HG03039 (cell line): ENCODE measurements around the gene GSAP.
A peak's percentile ranks its signal among the peaks of the same experiment; 100 is the strongest.
"Not testable (repeated sequence)": the region's sequence is repeated elsewhere in the genome, so short reads cannot be mapped to it uniquely, and the experiment has no call there.

ENCODE experiments used
- ATAC-seq: cut with Tn5 transposase; IDR thresholded peaks from one replicate; pipeline ENCODE4 v1.9.1; 2021; ENCODE audit warnings: mild to moderate bottlenecking, moderate library complexity; ENCODE audit not compliant: unreplicated experiment

GSAP gene

GRCh38 chr7:77415823-77416620, at the start of gene GSAP:
Gene GSAP (minus strand): TSS chr7:77416349. CDS start chr7:77416321, 28 bp downstream.
- peak; percentile 52 for ATAC-seq

DNA sequence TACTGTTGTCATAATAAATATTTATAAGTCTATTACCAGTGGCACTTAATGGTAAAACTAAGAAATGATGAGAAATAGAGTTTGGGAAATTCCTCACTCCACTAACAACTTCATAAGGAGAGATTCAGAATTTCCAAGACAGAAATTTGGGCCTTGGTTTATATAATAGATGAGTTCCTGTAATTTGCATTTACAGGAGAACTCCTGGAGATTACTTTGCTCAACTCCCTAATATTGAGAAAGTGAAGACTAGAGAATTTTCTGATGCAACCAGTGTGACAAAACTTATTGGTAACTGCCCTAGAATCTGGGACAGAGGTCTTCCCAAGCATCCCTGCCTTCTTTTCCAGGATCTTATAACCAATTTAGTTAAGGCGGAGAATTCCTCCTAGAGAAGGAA, 49.1 kb upstream of the GSAP start:
- ATAC-seq: no peak

DNA sequence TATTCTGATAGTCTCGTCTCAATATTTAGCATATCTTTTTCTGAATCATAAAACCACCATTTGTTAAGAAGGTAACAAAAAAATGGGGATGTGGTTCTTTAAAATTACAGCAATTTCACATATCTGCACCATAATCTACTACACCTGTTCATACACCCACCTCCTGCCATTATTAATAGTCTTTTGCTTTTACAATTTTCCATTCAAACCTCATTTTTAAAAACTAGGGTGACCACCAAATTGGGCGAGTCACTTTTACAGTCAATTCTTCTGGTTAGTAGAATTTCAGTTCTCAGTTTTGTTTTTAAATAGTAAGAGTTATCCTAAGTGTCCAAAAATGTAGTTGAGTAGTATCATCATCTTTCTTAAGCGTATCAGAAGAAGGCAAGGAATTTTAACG, 48.4 kb upstream of the GSAP start:
- ATAC-seq: peak; percentile 25

DNA sequence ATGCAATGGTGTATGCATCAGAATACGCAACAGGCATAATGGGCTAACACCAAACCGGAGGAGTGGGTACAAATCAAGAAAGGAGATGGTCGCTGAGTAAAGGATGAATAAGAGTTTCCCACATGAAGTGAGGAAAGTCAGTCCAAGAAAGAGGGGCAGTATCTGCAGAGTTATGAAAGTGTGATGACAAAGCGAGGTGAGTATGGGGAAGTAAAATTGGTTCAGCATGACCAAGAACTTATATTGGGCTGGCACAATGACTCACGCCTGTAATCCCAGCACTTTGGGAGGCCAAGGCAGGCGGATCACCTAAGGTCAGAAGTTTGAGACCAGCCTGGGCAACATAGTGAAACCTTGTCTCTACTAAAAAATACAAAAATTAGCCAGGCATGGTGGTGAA, 47.5 kb upstream of the GSAP start:
- peak; percentile 42 for ATAC-seq

GRCh38 chr7:77461842-77462241, 45.7 kb upstream of the GSAP start:
- no peak for ATAC-seq

- no peak for ATAC-seq
These were observed 45.1 kb upstream of the GSAP start for GRCh38 chr7:77461246-77461645.

- ATAC-seq: no peak
These were observed 43.9 kb upstream of the GSAP start for GRCh38 chr7:77460057-77460486.

DNA sequence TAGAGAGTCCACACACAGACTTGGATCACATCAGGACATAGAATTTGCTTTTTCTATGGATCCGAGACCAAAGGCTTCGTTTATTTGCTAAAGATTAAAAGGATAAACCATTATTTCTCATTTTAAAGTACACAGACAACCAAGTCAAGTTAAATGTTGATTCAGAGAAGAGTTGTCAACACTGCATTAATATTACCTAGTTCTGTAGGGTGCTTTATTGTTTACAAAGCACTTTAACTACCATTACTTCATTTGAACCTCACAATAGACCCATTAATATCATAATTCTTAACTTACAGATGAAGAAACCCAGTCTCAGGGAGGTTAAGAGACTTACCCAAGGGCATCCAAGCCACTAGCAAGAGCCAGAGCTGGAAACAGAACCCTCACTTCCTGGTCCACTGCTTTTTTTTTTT, 43.2 kb upstream of the GSAP start:
- no peak for ATAC-seq

DNA sequence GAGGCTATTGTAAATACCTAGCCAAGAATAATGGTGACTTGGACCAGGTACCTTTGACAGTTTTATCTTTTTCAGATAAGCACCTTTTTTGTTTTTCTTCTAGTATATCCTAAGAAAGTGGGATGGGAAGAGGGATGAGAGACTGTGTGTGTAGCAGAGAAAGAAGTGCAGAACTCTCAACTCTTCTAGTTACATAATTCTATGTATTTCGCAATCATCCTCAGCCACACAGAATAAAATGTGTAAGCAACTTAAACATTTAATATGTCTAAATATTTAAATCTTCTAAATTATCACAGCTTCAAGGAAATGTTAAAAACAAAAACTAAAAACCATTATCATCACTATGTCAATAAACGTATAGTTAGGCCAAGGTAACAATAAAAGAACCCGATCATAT, 42.6 kb upstream of the GSAP start:
- ATAC-seq: no peak

GRCh38 chr7:77457779-77458178, 41.6 kb upstream of the GSAP start:
- no peak for ATAC-seq

- ATAC-seq: no peak
These were observed 40.5 kb upstream of the GSAP start for GRCh38 chr7:77456696-77457095.

DNA sequence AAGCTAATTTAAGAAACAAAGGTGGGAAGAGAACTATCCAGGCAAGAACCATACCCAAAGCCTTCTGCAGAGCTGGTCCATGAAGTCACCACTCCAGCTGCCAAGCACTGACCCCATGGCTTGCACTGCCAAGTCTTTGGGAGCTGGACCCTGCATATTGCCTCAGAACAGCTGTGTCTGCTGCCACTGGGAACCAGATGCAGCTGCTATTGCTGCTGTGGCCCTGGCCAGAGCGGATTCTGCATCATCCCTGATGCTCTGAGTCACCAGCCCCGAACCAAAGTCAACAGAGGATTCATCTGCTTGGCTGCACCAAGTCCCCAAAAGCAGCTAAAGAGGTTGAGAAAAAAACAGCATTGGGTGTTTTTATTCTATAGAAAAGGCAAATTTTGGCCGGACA, 39.2 kb upstream of the GSAP start:
- ATAC-seq: no peak

- no peak for ATAC-seq
These were observed 38.7 kb upstream of the GSAP start for GRCh38 chr7:77454802-77455201.

- ATAC-seq: no peak
These were observed 37.4 kb upstream of the GSAP start for GRCh38 chr7:77453531-77453930.

DNA sequence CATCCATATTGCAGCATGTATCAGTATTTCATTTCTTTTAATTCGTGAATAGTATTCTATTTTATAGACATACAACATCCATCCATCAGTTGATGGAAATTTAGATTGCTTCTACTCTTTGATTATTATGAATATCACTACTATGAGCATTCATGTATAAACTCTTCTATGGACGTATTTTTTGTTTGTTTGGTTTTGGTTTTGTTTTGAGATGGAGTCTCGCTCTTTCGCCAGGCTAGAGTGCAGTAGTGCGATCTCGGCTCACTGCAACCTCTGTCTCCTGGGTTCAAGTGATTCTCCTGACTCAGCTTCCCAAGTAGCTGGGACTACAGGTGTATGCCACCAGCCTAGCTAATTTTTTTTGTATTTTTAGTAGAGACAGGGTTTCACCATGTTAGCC, 35.8 kb upstream of the GSAP start:
- not testable (repeated sequence) for ATAC-seq

DNA sequence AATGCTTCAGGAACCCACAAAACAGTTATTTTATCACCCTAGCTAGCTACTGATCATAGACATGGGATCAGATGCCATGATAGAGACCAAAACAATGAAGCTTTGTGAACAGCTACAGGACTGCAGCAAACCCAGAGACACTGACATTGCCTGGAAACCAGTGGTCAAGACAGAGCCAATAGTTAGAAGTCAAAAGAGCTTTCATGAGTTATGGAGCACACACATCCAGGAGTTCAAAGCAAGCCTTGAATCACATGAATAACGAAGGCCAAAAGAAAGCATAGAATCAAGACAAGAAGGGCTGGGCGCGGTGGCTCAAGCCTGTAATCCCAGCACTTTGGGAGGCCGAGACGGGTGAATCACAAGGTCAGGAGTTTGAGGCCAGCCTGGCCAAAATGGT, 34.5 kb upstream of the GSAP start:
- no peak for ATAC-seq

- ATAC-seq: no peak
These were observed 33.9 kb upstream of the GSAP start for GRCh38 chr7:77450054-77450453.

DNA sequence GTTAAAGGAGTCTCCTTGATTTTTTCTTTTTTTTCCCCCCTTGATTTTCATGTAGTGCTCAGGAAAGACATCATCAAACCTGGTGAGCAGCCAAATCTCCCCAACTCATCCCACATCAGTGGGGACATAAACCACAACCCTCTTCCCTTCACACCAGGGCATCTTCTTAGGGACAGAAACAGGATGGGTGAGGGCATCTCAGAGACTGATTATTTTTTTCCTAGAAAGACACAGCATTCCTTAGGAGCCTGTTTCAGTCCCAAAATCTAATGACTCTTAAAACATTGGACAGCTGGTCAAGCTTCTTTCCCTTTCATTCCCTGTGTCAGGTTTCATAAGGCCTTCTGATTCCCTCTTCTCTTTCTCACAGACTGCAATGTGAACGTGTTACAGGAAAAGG, 31.5 kb upstream of the GSAP start:
- ATAC-seq: no peak

- no peak for ATAC-seq
These were observed 28.0 kb upstream of the GSAP start for GRCh38 chr7:77444123-77444522.

DNA sequence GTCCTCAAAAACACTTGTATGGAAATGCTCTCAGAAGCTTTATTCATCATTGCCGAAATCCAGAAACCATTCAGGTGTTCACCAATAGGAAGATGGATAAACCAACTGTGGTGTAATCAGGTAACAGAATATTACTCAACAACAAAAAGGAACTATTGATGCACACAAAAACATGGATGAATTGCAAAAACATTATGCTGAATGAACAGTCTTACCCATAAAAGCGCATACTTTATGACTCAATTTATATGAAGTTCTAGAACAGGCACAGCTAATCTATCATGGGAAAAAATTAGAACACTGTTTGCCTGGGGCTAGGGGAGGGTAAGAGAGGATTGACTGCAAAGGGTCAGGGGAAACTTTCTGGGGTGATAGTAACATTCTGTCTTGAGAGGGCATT, 26.9 kb upstream of the GSAP start:
- ATAC-seq: no peak

DNA sequence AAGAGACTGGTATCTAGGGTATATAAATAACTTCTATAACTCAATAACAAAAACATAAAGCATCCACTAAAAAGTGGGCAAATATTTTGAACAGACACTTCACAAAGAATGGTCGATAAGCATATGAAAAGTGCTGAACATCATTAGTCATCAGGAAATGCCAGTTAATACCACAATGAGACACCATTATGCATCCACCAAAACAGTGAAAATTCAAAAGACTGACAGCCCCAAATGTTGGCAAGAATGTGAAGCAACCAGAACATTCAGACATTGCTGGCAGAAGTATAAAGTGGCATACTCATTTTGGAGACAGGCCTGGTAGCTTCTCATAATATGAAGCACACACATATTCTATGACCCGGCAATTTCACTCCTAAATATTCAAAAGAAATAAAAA, 26.5 kb upstream of the GSAP start:
- ATAC-seq: no peak

- no peak for ATAC-seq
These were observed 24.9 kb upstream of the GSAP start for GRCh38 chr7:77441046-77441445.

DNA sequence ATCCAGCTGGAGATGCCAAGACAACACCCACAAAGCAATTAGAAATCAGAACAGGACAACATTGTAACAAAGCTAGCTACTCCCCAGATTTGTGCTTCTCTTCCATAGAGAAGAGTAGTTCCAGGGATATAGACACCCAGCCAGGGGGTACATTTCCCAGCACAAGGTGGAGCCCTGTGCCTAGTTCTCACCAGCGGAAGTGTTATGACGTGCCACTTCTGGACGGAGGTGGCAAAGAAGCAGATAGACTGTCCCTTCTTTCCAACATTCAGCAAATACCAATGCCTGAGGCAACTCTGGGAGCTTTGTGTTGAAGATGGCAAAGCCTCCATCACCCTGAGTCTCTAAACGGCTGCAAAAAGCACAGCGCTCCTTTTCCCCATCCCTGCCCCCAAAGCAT, 23.4 kb upstream of the GSAP start:
- no peak for ATAC-seq
